ENCODE measurements around the gene KDM1A.

The KDM1A gene

DNA sequence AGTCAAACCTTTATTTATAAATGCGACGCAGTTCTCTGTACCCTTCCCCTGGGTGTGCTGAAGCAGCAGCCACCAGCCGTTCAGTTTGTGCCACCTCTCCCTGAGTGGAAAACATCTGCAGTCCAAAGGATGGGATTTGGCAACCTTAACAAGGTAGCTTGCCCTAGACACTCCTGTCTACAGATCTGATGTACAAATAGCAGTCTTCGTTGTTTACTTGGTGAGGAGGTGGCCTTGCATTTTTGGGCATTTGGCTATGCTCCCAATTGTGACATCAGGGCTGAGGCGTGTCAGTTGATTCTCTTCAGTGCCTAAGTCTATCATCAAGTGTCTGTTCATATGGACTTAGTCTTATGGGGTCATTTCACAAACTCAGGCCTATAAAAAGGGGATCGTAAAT, 59.8 kb downstream of the KDM1A start:
- H3K9me3 Mint-ChIP-seq (ENCODE audit: low read depth) = no peaks in the 10 kb centered on the region
- H3K4me1 Mint-ChIP-seq (ENCODE audit: low read depth) = no peaks in the 10 kb centered on the region
- no peaks in the 10 kb centered on the region for H3K27me3 Mint-ChIP-seq
- no peak overlapping the region for H3K27ac Mint-ChIP-seq
- H3K36me3 Mint-ChIP-seq = peaks cover 4% of the 10 kb centered on the region
- H3K4me3 Mint-ChIP-seq = no peak overlapping the region

DNA sequence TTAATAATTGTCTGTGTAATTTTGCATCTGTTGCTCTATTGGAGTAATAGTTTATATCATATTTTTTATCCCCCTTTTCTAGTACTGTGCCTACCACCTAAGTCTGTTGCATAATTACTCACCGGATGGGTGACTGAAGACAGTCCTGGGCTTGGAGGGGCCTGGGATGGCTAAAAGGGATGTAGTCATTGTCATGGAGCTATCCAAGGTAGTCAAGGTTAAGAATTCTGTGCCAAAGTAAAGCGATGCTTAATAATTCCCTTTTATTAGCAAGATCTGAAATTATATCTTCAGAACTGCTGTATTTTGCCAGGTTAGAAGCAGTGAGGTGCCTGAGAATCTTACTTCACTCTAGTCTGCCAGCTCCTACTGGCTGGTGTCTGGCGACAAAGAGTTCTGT, 61.6 kb downstream of the KDM1A start:
- H3K27me3 Mint-ChIP-seq = no peaks in the 10 kb centered on the region
- H3K36me3 Mint-ChIP-seq = peaks cover 4% of the 10 kb centered on the region
- no peaks in the 10 kb centered on the region for H3K4me1 Mint-ChIP-seq (ENCODE audit: low read depth)
- no peaks in the 10 kb centered on the region for H3K9me3 Mint-ChIP-seq (ENCODE audit: low read depth)
- H3K4me3 Mint-ChIP-seq = no peak overlapping the region
- H3K27ac Mint-ChIP-seq = peak overlapping the region; percentile 38

DNA sequence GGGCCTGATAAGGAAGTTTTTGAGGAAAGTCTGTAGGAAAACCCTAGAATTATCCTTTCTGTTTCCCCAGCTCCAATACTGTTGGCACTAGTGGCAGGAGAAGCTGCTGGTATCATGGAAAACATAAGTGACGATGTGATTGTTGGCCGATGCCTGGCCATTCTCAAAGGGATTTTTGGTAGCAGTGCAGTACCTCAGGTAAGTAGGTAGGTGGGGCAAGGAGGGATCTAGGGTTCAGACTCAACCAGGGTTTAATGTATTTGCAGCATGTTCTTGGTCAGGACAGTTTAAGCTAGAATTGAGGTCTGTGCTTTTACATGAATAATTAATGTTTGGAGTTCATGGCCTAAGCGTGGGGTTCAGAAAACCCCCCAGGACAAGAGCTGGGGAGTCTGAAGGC, 62.1 kb downstream of the KDM1A start:
- Mint-ChIP-seq H3K36me3 (peaks cover 6% of the 10 kb centered on the region), H3K27me3 (no peaks in the 10 kb centered on the region), H3K4me3 (no peak overlapping the region), H3K9me3 (ENCODE audit: low read depth) (no peaks in the 10 kb centered on the region), H3K27ac (no peak overlapping the region), H3K4me1 (ENCODE audit: low read depth) (no peaks in the 10 kb centered on the region)

DNA sequence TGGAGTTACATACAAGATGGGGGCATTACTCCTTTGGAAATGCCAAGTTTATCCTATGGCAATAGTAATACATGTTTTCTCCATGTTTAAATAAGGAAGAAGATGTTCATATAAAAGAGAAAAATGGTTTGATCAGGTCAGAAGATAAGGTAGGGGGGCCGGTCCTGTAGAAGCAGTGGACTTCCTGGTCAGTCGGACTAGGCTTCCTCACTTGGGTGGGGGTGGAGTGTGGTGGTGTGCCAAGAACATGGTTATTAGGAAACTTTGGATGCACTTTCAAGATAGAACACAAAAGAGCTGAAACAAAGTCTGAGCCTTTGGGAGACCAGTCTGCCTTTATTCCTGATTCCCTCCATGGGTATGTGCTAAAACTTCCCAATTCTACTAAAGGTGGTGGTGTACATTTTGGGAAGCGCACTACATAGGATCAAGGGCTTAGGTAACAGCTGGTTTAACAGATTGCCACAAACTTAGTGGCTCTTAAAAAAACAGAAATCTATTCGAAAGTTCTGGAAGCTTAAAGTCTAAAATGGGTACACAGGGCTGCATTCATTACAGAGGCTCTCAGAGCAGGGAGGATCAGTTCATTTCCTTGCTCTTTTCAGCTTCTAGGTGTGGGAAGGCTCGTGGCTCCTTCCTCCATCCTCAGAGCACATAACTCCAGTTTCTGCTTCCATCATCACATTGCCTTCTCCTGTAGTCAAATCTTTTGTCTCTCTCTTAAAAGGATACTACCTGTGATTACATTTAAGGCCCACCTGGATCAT, 64.6 kb downstream of the KDM1A start:
- Mint-ChIP-seq H3K27me3 (no peaks in the 10 kb centered on the region), H3K9me3 (ENCODE audit: low read depth) (no peaks in the 10 kb centered on the region), H3K27ac (no peak overlapping the region), H3K36me3 (peaks cover 9% of the 10 kb centered on the region), H3K4me3 (no peak overlapping the region), H3K4me1 (ENCODE audit: low read depth) (no peaks in the 10 kb centered on the region)

DNA sequence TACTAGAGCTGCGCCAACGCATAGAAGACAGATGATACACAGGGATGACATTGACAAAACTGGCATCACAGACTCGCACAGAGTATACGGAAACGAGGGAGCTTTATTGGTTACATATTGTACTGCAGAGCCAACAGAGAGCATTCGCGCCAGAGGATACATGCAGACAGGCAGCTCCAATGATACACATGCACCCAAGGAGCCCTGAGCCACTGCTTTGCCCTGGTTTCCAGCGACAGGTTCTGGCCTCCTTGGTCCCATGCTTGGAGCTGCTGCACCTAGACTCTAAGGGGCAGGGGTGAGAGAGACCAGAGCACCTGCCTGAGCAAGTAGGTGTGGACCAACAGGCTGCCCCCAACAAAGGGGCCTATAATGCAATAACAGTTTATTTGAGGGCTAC, 65.6 kb downstream of the KDM1A start:
- H3K4me3 Mint-ChIP-seq = no peak overlapping the region
- H3K27ac Mint-ChIP-seq = no peak overlapping the region
- H3K27me3 Mint-ChIP-seq = no peaks in the 10 kb centered on the region
- H3K4me1 Mint-ChIP-seq (ENCODE audit: low read depth) = no peaks in the 10 kb centered on the region
- H3K9me3 Mint-ChIP-seq (ENCODE audit: low read depth) = no peaks in the 10 kb centered on the region
- H3K36me3 Mint-ChIP-seq = peaks cover 7% of the 10 kb centered on the region

DNA sequence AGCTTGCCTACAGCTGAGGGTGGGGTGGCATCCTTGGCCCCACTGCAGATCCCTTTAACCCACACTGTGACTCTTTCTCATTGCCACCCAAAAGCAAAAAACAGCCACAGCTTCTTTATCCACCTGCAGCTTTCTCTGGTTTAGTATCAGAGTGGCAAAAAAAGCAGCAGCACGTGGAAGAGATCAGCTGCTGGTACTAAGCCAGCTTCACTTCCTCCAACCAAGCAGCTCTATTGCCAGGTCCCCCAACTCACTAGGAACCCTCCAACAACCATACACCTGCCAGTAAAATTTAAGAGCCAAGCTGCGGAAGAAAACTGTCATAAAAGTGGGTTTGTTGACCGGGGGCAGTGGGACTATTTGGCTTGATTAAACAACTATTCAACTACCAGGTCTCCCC, 66.4 kb downstream of the KDM1A start:
- no peak overlapping the region for H3K27ac Mint-ChIP-seq
- peaks cover 7% of the 10 kb centered on the region for H3K36me3 Mint-ChIP-seq
- H3K9me3 Mint-ChIP-seq (ENCODE audit: low read depth) = no peaks in the 10 kb centered on the region
- no peaks in the 10 kb centered on the region for H3K27me3 Mint-ChIP-seq
- H3K4me3 Mint-ChIP-seq = no peak overlapping the region
- no peaks in the 10 kb centered on the region for H3K4me1 Mint-ChIP-seq (ENCODE audit: low read depth)

DNA sequence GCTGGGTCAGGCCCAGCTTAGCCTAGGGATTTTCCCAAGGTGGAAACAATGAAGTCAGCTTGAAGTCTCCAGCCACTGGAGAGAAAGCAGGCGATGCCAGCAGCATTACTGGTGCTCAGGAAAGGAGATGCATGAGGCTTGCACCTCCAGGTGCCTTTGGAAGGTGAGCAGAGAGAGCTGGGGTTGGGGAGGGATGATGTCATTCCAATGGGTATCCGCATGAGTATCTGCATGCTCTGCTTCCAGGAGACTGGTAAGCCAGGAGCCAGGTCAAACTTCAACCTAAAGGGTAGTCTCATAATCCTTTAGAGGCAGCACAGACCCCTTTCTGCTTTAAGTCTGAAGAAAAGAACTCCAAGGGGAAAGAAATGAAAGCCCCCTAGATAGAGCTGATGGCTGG, 68.8 kb downstream of the KDM1A start:
- no peaks in the 10 kb centered on the region for H3K9me3 Mint-ChIP-seq (ENCODE audit: low read depth)
- H3K27me3 Mint-ChIP-seq = no peaks in the 10 kb centered on the region
- no peak overlapping the region for H3K27ac Mint-ChIP-seq
- H3K36me3 Mint-ChIP-seq = peaks cover 7% of the 10 kb centered on the region
- no peak overlapping the region for H3K4me3 Mint-ChIP-seq
- H3K4me1 Mint-ChIP-seq (ENCODE audit: low read depth) = no peaks in the 10 kb centered on the region

DNA sequence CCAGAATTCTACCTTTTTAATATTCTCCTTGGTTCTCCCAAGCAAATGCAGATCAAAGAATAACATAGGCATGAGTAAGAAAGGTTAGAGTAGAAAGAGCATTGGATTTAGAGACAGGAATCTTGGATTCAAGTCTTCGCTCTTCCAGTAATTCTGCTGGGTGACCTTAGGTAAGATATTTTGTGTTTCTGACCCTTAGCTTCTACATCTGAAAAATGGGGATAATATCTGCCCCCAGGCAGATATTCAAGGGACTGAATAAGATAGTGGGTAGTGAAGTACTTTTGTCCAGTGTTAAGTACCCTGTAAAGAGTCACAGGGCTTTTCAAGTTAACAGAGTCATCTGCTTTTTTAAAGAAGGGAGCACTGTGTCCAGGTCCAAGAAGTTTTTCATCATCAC, 70.8 kb downstream of the KDM1A start:
- Mint-ChIP-seq H3K9me3 (ENCODE audit: low read depth) (no peaks in the 10 kb centered on the region), H3K27ac (no peak overlapping the region), H3K27me3 (no peaks in the 10 kb centered on the region), H3K4me3 (no peak overlapping the region), H3K4me1 (ENCODE audit: low read depth) (no peaks in the 10 kb centered on the region), H3K36me3 (peaks cover 14% of the 10 kb centered on the region)

DNA sequence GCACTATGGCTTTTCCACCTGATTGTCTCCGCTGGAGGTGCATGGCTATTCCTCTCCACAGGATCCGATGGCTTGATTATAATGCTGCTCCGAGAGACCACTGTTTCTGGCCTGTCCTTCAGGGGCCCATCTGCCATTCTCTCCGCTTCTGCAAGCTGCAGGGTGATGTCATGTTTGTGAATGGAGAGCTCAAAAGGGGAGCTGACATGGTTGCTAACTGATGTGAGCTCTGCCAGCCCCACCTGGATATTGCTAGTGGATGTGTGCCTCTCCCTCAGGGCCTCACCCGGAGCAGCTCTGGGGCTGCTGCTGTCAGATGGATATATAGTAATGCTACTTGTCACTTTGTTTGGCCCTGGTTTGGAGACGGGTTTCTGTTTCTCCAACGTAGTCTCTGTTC, 72.3 kb downstream of the KDM1A start:
- Mint-ChIP-seq H3K27ac (no peak overlapping the region), H3K27me3 (no peaks in the 10 kb centered on the region), H3K36me3 (peaks cover 10% of the 10 kb centered on the region), H3K4me1 (ENCODE audit: low read depth) (no peaks in the 10 kb centered on the region), H3K4me3 (no peak overlapping the region), H3K9me3 (ENCODE audit: low read depth) (no peaks in the 10 kb centered on the region)

DNA sequence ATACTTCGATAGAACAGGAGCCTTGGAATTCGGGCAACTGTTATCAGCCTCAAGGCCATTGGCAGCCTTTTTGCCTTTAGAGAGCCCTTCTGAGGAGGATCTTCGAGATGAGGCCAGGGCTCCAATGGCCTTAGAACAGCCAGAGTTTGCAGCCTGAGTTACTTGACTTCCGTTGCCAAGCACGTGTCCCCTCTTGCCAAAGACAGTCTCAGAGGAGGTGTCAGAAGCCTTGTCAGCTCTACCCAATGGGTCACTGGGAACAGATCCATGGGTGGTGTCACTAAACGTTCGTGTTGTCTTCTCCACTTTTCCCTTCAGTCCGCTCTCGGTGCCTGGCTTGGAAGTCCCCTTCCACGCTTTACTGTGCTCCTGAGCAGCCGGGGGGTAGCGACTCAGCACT, 73.2 kb downstream of the KDM1A start:
- Mint-ChIP-seq H3K36me3 (peaks cover 7% of the 10 kb centered on the region), H3K4me1 (ENCODE audit: low read depth) (no peaks in the 10 kb centered on the region), H3K4me3 (no peak overlapping the region), H3K27me3 (no peaks in the 10 kb centered on the region), H3K9me3 (ENCODE audit: low read depth) (no peaks in the 10 kb centered on the region), H3K27ac (no peak overlapping the region)

DNA sequence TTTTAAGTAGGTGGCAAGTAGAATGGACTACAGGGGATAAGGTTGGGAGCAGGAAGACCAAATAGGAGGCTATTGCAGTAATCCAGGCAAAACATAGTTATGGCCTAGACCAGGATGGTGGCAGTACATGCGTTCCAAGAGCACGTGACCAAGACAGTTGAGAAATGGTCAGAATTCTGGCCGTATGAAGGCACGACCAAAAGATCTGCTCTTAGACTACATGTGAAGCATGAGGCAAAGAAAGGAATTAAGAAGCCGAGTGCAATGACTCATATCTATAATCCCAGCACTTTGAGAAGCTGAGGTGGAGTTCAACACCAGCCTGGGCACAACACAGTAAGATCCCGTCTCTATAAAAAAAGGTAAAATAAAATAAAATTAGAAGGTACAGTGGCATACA, 78.0 kb downstream of the KDM1A start:
- H3K4me1 Mint-ChIP-seq (ENCODE audit: low read depth) = peaks cover 29% of the 10 kb centered on the region
- H3K4me3 Mint-ChIP-seq = no peak overlapping the region
- H3K9me3 Mint-ChIP-seq (ENCODE audit: low read depth) = no peaks in the 10 kb centered on the region
- H3K27ac Mint-ChIP-seq = no peak overlapping the region
- H3K27me3 Mint-ChIP-seq = no peaks in the 10 kb centered on the region
- H3K36me3 Mint-ChIP-seq = peaks cover 7% of the 10 kb centered on the region

DNA sequence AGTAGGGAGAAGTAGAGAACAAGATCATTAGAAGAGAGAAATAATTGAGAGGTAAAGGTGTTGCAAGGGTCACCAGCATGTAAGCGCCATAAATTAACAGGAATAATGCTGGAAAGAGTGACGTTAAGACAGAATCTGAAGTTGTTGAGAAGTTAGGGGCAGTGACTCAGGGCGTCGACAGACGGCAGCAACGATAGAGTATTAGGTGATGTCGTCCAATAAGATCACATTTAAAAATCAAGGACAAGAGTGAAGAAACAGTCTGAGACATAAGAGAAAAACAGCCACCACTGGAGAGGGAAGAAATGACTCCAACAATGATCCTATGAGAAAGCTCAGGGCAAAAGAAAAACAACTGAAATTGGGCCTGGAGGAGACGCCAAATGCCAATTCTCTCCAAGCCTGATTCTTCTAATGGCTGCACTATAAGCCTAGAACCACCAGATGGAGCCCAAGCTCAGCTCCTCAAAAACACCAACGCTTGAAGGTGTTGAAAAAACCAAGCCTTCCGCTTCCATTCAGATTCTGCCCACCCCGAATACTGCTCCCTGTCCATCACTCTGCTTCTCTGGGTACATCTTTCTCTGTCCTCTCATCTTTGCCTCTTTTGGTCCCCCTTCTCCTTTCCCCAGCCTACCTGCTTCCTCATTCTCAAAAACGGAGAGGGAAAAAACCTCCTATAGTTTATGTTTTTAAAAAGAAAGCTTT, 79.3 kb downstream of the KDM1A start:
- H3K36me3 Mint-ChIP-seq = peaks cover 2% of the 10 kb centered on the region
- no peaks in the 10 kb centered on the region for H3K27me3 Mint-ChIP-seq
- H3K9me3 Mint-ChIP-seq (ENCODE audit: low read depth) = no peaks in the 10 kb centered on the region
- H3K4me3 Mint-ChIP-seq = no peak overlapping the region
- H3K4me1 Mint-ChIP-seq (ENCODE audit: low read depth) = peaks cover 41% of the 10 kb centered on the region
- H3K27ac Mint-ChIP-seq = peak overlapping the region; percentile 19

DNA sequence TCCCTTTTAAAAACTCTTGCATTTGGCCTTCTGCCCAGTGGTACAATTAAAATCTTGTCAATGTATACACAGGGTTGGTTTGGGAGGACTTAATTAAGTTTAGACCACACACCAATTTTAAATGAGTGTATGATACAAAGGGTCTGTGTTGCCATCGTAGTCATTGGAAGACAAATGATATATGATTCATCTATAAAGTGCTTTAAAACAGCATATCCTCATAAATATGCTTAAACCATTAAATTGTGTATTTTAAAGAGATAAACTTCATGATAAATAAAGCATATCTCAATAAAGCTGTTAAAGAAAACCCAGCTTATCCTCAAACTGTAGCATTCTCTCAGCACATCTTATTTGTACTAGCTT, 79.9 kb downstream of the KDM1A start:
- H3K4me3 Mint-ChIP-seq = no peak overlapping the region

DNA sequence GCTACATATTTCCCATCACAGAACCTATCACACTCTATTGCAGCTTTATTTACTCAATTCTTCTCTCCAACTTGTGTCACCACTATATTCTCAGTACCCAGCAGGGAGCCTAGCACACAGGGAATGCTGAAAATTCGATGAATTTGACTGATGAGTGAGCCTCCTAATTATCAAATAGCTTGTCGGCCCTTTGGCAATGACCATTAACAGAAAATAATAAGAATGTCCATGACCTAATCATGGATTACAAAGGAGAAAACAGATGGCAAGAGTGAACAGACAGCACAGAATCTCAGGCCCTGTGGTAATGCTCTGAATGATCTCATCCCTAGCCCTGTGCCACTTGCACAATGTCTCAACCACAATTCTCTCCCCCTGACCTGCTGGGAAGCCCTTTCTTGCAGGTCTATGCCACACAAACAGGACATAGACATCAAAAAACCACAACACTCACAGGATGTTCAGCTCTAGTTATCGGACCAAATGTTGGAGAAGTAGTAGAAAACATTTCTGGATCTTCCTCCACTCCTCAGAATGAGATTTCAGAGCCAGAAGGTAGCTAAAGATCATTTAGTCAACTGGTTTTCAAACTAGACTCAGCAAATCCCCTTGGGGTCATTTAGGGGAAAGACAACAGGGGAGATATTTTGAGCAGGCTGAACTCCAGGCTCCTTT, 80.9 kb downstream of the KDM1A start:
- H3K36me3 Mint-ChIP-seq = peaks cover 2% of the 10 kb centered on the region
- H3K27me3 Mint-ChIP-seq = no peaks in the 10 kb centered on the region
- H3K27ac Mint-ChIP-seq = peak overlapping the region; percentile 24
- peak overlapping the region; percentile 32 for H3K4me3 Mint-ChIP-seq
- no peaks in the 10 kb centered on the region for H3K9me3 Mint-ChIP-seq (ENCODE audit: low read depth)
- H3K4me1 Mint-ChIP-seq (ENCODE audit: low read depth) = peaks cover 41% of the 10 kb centered on the region

More for the DNA sequence above, 79.9 kb downstream of the KDM1A start:
- peaks cover 2% of the 10 kb centered on the region for H3K36me3 Mint-ChIP-seq
- no peaks in the 10 kb centered on the region for H3K27me3 Mint-ChIP-seq
- H3K27ac Mint-ChIP-seq = no peak overlapping the region
- no peaks in the 10 kb centered on the region for H3K9me3 Mint-ChIP-seq (ENCODE audit: low read depth)
- peaks cover 41% of the 10 kb centered on the region for H3K4me1 Mint-ChIP-seq (ENCODE audit: low read depth)

DNA sequence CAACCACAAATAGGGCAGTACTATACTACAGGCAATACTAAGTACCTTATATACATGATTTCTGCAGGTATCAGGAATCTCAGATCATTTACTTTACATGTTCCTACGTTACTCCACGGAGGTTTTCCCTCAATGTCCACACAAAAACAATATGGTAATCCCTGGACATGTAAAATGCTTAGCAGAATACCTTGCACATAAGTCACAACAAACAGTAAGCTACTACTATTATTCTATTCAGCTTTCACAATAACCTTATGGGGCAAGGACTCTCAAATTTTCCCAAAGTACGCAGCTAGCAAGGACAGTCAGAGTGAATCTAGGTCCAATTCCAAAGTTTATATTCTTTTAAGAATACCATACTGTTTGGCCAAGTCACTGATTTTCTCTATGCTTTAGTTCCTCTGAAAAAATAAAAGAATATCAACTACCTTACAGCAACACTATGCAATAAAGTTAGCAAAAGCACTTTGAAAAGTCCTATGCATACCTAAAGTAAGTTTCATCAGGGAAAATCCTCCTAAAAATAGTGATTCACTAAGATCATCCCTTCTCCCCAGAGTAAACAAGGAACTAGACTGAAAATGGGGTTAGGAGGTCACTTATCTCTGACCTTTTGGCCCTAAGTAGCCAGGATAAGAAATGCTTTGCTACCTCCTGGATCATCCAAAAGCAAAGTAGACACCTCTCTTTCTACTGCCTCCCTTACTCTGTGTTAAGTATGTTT, 82.0 kb downstream of the KDM1A start:
- Mint-ChIP-seq H3K9me3 (ENCODE audit: low read depth) (no peaks in the 10 kb centered on the region), H3K4me3 (no peak overlapping the region), H3K4me1 (ENCODE audit: low read depth) (peaks cover 41% of the 10 kb centered on the region), H3K27me3 (no peaks in the 10 kb centered on the region), H3K27ac (no peak overlapping the region), H3K36me3 (peaks cover 2% of the 10 kb centered on the region)
